Choroid plexus epithelial cell (primary cell): ENCODE results near the gene ZIC2.
A peak's percentile ranks its signal among the peaks of the same experiment; 100 is the strongest.

Experiments used
- DNase-seq: peaks from one replicate; pipeline ENCODE4 v3.0.0-alpha.2; 2010; ENCODE audit warnings: low read depth
- H3K4me3 ChIP-seq: 2 replicates; pipeline ENCODE4 v1.5.1; 2011; ENCODE audit warnings: low read depth, mild to moderate bottlenecking, control low read depth, low read length, moderate library complexity
- CTCF ChIP-seq: conservative IDR thresholded peaks from 2 replicates; pipeline ENCODE4 v1.5.1; 2011; ENCODE audit warnings: low read depth, mild to moderate bottlenecking, control low read depth, inconsistent platforms, low read length, moderate library complexity

ZIC2 gene

DNA sequence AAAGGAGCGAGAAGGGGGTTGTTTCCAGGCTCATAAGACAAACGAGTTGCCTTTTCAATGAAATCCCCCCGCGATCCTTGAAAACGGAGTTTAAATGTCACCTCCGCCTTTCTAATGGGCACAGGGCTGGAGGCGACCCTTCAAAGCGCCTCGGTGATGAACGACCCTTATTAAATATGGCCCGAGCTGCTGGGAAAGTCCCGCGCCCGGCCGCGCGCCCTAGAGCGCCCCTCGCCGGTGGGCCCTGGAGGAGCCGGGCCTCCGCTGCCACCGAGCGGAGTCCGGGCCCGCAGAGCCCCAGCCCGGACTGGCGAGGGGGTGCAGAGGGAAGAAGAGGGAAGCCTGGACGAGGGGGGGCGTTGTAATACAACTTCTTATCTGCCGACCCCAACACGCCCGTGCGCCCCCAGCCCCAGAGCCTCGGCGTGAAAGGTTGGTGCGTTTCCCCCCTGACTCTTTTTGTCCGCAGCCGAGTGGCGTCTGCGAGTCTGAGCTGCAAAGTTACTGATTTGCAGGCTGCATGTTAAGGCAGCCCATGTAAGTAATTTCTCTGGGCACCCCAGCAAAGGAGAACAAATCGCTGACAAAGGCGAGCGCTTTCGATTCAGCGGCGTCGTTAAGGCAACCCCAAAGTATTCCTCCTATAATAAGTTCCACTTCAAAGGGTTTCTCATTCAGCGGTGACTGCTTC is 21.9 kb upstream of the ZIC2 start:
- no peak for TF ChIP-seq CTCF
- DNase-seq: peak; percentile 62
- H3K4me3 ChIP-seq: peak overlapping the region; percentile 67

DNA sequence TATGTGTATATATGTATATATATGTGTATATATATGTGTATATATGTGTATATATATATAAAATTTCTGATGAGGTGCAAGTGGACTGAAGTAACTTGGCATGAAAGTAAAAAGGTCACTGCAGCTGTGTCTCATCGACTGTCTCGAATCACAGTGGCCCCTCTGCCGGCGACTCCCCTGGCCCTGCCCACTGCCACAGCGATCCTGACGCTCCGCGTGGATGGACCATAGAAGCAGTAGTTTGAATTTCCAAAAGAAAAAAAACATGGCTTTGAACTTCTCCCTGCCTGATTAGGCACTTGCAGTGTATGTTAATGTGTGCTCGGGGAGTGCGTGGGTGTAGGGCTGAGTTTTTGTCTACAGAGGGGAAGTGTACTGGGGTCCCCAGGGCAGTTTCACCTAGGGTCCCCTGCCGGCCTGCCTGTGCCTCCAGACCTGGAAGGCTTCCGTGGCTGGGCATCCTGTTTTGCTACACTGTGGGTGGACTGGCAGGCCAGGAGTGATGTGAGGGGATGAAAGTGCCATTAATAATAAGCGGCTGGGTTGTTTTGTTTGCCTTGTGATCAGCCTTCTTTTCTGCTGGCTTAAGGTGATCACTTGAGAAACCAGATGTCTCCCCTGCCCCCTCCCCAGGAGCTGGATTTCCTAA is 20.8 kb upstream of the ZIC2 start:
- no peak overlapping the region for H3K4me3 ChIP-seq
- DNase-seq: no peak
- no peak for TF ChIP-seq CTCF

GRCh38 chr13:99961636-99962035 is 19.9 kb upstream of the ZIC2 start:
- H3K4me3 ChIP-seq: no peak overlapping the region
- no peak for TF ChIP-seq CTCF
- no peak for DNase-seq

GRCh38 chr13:99962242-99962641 is 19.3 kb upstream of the ZIC2 start:
- no peak for DNase-seq
- no peak overlapping the region for H3K4me3 ChIP-seq
- TF ChIP-seq CTCF: no peak

DNA sequence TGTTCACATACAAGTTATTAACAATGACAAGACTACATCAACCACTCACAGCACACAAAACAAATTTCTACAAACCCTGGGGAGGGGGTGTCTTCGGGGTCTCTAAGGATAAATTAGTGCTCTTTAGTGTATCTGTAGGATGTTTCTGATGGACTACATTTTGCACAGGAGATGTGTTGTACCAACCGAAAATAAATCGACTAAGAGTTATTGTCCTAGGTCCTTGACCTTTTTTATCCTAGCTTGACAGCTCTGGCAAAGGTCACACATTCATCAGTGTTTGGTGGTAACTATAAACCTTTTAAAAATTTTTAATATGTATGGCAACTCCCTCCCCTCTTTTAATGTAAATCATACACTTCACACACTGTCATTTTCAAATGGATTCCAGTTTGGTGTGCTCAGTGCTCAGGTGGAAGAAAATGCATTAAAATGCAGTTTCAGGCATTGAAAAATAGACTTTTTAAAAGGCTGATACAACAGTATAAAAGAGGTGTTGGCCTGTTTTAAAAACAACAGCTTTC is 17.7 kb upstream of the ZIC2 start:
- H3K4me3 ChIP-seq: no peak overlapping the region
- DNase-seq: no peak
- no peak for TF ChIP-seq CTCF

DNA sequence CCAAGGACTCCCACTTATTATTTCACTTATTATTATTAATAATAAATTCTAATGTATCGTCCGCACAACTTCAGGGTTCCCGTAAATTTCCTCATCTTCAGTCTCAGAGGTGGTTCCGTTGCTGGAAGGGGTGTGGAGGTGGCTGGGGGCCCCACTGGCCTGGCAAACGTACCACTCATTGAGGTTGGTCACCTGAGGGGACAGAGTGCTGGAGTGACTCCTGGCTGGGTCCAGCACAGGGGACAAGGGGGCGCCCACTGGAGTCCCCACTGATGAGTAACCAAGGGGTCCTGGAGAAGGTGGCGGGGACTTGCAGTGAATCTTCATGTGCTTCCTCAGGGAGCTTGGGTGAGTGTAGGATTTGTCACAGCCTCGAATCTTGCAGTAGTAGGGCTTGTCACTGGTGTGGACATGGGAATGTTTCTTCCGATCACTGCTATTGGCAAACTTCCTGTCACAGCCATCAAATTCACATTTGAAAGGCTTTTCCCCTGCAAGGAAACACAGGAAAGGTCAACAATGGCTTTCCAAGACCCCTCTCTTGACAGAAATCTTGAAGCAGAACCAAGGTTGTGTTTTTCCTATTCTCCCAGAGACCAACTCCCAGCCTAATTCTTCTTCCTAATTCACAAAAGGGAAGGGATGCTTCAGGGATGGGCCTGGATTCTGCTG is 16.1 kb upstream of the ZIC2 start:
- no peak overlapping the region for H3K4me3 ChIP-seq
- no peak for TF ChIP-seq CTCF
- no peak for DNase-seq
